ENCODE measurements around the gene CLCN5.
A peak's percentile ranks its signal among the peaks of the same experiment; 100 is the strongest.

The CLCN5 gene

GRCh38 chrX:49922291-49923241 lies at the start of gene CLCN5:
TSS of gene CLCN5 (plus strand) at chrX:49922596. CDS start at chrX:49925299, 2,703 bp downstream.
- DNase-seq (ENCODE audit: low spot score) = peak; percentile 91

DNA sequence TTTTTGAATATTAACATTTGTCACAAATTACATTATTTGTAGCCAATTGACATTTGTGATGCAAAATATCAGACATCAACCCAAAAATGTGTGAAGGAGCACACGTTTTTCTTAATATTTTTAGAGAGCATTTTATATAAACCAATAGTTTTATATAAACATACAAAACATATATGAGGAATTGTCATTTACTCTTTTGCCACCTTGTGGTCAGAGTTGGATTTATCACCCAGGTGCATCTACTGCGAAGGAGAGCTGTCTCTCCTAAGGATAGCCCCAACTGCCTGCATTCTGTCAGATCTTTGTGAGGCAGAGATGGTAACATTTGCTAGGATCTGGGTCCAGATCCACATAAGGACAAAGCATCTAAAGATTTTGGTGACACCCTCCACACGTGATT lies 45.6 kb upstream of the CLCN5 start:
- peak; percentile 34 for DNase-seq (ENCODE audit: low spot score)

DNA sequence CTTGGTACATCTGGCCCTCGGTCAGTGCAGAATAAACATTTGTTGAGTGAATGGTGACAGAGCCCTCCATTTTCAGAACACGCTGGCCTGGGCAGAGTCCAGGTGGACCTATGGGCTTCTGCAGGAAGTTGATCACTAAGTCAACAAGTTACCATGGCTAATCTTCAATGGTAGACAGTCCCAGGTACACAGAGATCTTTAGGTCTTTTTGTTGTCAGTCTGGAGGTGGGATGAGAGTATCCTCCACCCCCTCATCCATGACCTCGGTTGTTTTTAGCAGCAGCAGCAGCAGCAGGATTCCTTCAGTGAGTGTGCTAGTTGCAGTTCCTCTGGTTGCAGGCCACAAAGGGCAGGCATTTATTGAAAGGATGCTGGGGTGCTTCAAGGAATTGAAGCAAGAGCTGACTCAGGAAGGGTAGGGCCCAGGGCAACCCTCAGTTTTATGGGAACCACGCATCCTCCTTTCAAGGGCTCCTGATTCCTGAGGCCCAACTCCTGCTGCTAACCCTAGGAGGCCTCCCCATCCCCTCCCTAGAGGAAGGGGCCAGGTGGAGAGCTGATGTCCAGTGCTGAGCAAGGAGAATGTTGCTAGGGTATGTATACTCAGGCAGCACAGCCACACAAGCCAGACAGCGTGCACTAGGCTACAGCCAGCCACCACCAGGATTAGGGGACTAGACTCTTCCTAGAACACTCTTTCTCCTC lies 44.8 kb upstream of the CLCN5 start:
- no peak for DNase-seq (ENCODE audit: low spot score)

- no peak for DNase-seq (ENCODE audit: low spot score)
Measured at GRCh38 chrX:49878128-49878833, 44.1 kb upstream of the CLCN5 start.

GRCh38 chrX:49878834-49879655 lies 43.4 kb upstream of the CLCN5 start, which contains the start of gene USP27X:
TSS of gene USP27X (plus strand) at chrX:49879484. CDS start at chrX:49880308, 824 bp downstream.
- DNase-seq (ENCODE audit: low spot score) = peak; percentile 72

DNA sequence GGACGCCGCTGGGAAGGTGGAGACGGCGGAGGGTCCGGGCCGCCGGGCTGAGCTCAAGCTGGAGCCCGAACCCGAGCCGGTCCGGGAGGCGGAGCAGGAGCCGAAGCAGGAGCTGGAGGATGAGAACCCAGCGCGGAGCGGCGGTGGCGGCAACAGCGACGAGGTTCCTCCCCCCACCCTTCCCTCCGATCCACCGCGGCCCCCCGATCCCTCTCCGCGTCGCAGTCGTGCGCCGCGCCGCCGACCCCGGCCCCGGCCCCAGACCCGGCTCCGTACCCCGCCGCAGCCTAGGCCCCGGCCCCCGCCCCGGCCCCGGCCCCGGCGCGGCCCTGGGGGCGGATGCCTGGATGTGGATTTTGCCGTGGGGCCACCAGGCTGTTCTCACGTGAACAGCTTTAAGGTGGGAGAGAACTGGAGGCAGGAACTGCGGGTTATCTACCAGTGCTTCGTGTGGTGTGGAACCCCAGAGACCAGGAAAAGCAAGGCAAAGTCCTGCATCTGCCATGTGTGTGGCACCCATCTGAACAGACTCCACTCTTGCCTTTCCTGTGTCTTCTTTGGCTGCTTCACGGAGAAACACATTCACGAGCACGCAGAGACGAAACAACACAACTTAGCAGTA lies 42.6 kb upstream of the CLCN5 start:
- no peak for DNase-seq (ENCODE audit: low spot score)

GRCh38 chrX:49880668-49881067 lies 41.7 kb upstream of the CLCN5 start:
- DNase-seq (ENCODE audit: low spot score) = no peak

- peak; percentile 58 for DNase-seq (ENCODE audit: low spot score)
Measured at GRCh38 chrX:49884290-49884862, 38.0 kb upstream of the CLCN5 start.

- DNase-seq (ENCODE audit: low spot score) = no peak
Measured at GRCh38 chrX:49892542-49892941, 29.9 kb upstream of the CLCN5 start.

DNA sequence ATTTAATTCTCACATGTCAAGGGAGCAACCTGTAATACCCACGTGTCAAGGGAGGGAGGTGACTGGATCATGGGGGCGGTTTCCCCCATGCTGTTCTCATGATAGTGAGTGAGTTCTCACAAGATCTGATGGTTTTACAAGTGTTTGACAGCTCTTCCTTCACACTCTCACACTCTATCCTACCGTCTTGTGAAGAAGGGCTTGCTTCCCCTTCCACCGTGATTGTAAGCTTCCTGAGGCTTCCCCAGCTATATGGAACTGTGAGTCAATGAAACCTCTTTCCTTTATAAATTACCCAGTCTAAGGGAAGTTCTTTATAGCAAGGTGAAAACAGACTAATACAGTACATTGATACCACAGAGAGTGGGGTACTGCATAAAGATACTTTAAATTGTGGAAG lies 25.4 kb upstream of the CLCN5 start:
- no peak for DNase-seq (ENCODE audit: low spot score)

DNA sequence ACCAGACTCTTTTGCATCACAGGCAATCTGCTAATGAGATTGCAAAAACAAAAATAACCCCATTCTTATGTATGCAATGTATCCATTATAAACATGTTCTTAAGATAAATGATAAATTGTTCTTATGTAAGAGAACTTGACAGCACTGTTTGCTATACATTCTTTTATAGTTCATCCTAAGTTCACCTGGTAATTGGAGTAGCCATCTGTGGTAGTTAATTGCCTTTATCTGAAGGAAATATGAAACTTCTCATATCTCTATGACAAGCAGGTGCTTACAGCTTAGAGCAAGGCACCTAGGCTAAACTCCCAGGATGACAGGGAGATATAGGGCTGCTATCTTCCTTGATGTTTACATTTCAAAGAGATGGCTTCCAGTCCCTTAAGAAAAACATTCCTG lies 21.3 kb upstream of the CLCN5 start:
- DNase-seq (ENCODE audit: low spot score) = no peak

DNA sequence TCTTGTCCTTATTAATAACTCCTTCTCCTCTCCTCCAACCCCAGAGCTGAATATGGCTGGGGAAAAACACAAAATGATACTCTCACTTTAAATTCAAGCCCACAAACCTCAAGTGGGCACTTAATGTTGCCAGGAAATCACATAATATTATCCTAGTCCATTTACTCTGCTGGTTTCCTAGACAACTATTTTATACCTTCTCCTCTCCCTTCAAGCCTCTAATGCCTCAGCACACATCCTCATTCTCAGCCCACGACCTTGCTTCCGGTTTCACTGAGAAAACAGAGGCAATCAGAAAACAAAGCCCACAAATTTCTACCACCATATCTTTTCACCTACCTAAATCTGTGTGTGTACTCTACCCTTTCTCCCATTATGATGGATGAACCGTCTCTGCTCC lies 12.1 kb upstream of the CLCN5 start:
- DNase-seq (ENCODE audit: low spot score) = no peak

DNA sequence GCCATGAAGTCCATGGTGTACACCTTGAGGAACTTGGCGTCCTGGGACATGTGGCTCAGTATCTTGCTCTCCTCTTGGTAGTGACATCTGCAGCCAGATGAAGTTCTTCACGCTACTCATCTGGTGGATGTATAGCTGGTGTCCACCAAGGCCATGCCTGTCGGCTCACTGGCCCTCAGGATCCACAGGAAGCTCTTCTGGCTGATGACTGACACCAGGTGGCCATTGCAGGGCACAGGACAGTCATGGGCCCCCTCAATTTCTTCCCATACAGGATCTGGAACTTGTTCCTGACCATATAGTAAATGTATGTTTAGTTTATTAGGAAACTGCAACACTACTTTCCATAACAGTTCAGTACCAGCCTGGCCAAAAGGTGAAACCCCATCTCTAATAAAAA lies 10.3 kb upstream of the CLCN5 start:
- no peak for DNase-seq (ENCODE audit: low spot score)

- DNase-seq (ENCODE audit: low spot score) = no peak
Measured at GRCh38 chrX:49912861-49913260, 9.5 kb upstream of the CLCN5 start.

GRCh38 chrX:49915361-49916222 lies 6.8 kb upstream of the CLCN5 start:
- peak; percentile 64 for DNase-seq (ENCODE audit: low spot score)

DNA sequence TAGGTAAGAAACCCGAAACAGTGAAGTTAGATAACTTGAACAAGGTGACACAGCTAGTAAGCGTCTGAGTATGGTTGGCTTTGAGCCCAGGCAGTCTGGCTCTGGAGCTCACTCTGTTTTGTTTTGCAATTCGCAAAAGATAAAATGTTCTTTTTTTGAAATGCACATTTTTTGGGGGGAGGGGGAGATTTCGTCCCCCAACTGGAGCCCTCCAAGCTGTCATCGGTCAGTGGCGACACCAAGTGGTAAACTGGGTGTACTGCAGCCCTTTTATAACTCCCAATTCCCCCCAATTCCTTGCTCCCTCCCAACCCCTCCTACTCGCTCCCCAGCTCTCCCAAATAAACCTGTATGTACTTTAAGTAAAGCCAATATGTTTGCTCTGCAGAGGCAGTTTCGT lies 2.8 kb upstream of the CLCN5 start:
- DNase-seq (ENCODE audit: low spot score) = peak; percentile 14

- DNase-seq (ENCODE audit: low spot score) = no peak
Measured at GRCh38 chrX:49921109-49921508, 1.3 kb upstream of the CLCN5 start.

DNA sequence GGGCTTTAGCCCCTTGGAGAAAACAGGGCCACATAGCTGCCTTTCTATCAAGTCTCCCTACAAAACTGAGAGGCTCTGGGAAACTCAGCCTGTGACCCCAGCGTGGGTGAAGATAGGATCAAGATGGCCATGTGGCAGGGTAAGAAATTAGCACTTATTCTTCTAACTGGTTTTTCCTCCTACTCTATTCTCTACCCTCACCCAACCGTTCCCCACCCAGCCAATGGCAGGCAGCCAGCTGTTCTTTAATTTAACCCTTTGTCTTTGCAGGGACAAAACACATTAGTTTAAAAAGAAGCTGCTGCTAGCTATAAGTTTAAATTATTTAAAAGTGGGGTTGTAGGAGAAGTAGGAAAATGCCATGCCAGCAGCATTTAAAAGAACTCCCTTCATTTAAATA lies 2.8 kb downstream of the CLCN5 start:
- DNase-seq (ENCODE audit: low spot score) = no peak

GRCh38 chrX:49930039-49930438 lies 7.6 kb downstream of the CLCN5 start:
- no peak for DNase-seq (ENCODE audit: low spot score)

- DNase-seq (ENCODE audit: low spot score) = no peak
Measured at GRCh38 chrX:49932791-49933190, 10.4 kb downstream of the CLCN5 start.
